ENCODE data around the gene MCM7.

The MCM7 gene

GRCh38 chr7:100093054-100093453 lies 8.1 kb downstream of the MCM7 start:
- DNase-seq, result no peak
- Mint-ChIP-seq H3K36me3 (ENCODE audit: low read depth) (peaks cover 95% of the 10 kb centered on the region), H3K4me1 (ENCODE audit: low read depth) (peaks cover 67% of the 10 kb centered on the region), H3K4me3 (no peak overlapping the region), H3K27ac (peak overlapping the region; percentile 97), H3K27me3 (no peaks in the 10 kb centered on the region), H3K9me3 (no peaks in the 10 kb centered on the region)

GRCh38 chr7:100091411-100092181 lies 9.6 kb downstream of the MCM7 start:
- peaks cover 80% of the 10 kb centered on the region for H3K36me3 Mint-ChIP-seq (ENCODE audit: low read depth)
- H3K4me3 Mint-ChIP-seq, result peak overlapping the region; percentile 23
- peak overlapping the region; percentile 97 for H3K27ac Mint-ChIP-seq
- no peaks in the 10 kb centered on the region for H3K27me3 Mint-ChIP-seq
- DNase-seq, result peak; percentile 53
- H3K4me1 Mint-ChIP-seq (ENCODE audit: low read depth), result peaks cover 64% of the 10 kb centered on the region
- no peaks in the 10 kb centered on the region for H3K9me3 Mint-ChIP-seq

- DNase-seq, result no peak
- Mint-ChIP-seq H3K36me3 (ENCODE audit: low read depth) (peaks cover 72% of the 10 kb centered on the region), H3K27me3 (no peaks in the 10 kb centered on the region), H3K4me1 (ENCODE audit: low read depth) (peaks cover 61% of the 10 kb centered on the region), H3K27ac (peak overlapping the region; percentile 97), H3K4me3 (peak overlapping the region; percentile 96), H3K9me3 (no peaks in the 10 kb centered on the region)
Observed at GRCh38 chr7:100090527-100091410, 10.4 kb downstream of the MCM7 start.

GRCh38 chr7:100089458-100090196 lies 11.6 kb downstream of the MCM7 start:
- H3K27ac Mint-ChIP-seq, result peak overlapping the region; percentile 97
- no peaks in the 10 kb centered on the region for H3K9me3 Mint-ChIP-seq
- DNase-seq, result no peak
- H3K4me3 Mint-ChIP-seq, result peak overlapping the region; percentile 96
- peaks cover 55% of the 10 kb centered on the region for H3K4me1 Mint-ChIP-seq (ENCODE audit: low read depth)
- H3K27me3 Mint-ChIP-seq, result no peaks in the 10 kb centered on the region
- peaks cover 61% of the 10 kb centered on the region for H3K36me3 Mint-ChIP-seq (ENCODE audit: low read depth)

GRCh38 chr7:100088621-100089457 lies 12.4 kb downstream of the MCM7 start, which contains the start of gene COPS6:
COPS6 (plus strand) TSS chr7:100088969; CDS start chr7:100088991, 22 bp downstream.
- peak within 1 kb of the TSS; percentile 96 for H3K4me3 Mint-ChIP-seq
- H3K36me3 Mint-ChIP-seq (ENCODE audit: low read depth), result peaks cover 53% of the 10 kb centered on the region
- H3K4me1 Mint-ChIP-seq (ENCODE audit: low read depth), result peaks cover 53% of the 10 kb centered on the region
- peak; percentile 93 for DNase-seq
- no peaks in the 10 kb centered on the region for H3K27me3 Mint-ChIP-seq
- H3K27ac Mint-ChIP-seq, result peak within 1 kb of the TSS; percentile 97
- no peaks in the 10 kb centered on the region for H3K9me3 Mint-ChIP-seq

- no peaks in the 10 kb centered on the region for H3K9me3 Mint-ChIP-seq
- DNase-seq, result no peak
- peaks cover 47% of the 10 kb centered on the region for H3K4me1 Mint-ChIP-seq (ENCODE audit: low read depth)
- peak overlapping the region; percentile 97 for H3K27ac Mint-ChIP-seq
- H3K27me3 Mint-ChIP-seq, result no peaks in the 10 kb centered on the region
- H3K36me3 Mint-ChIP-seq (ENCODE audit: low read depth), result peaks cover 46% of the 10 kb centered on the region
- peak overlapping the region; percentile 96 for H3K4me3 Mint-ChIP-seq
Observed at GRCh38 chr7:100088095-100088620, 13.0 kb downstream of the MCM7 start.

GRCh38 chr7:100087055-100087750 lies 14.0 kb downstream of the MCM7 start:
- H3K36me3 Mint-ChIP-seq (ENCODE audit: low read depth), result peaks cover 36% of the 10 kb centered on the region
- no peaks in the 10 kb centered on the region for H3K9me3 Mint-ChIP-seq
- no peak overlapping the region for H3K4me3 Mint-ChIP-seq
- H3K27ac Mint-ChIP-seq, result peak overlapping the region; percentile 97
- no peak for DNase-seq
- H3K4me1 Mint-ChIP-seq (ENCODE audit: low read depth), result peaks cover 48% of the 10 kb centered on the region
- no peaks in the 10 kb centered on the region for H3K27me3 Mint-ChIP-seq

- H3K4me3 Mint-ChIP-seq, result no peak overlapping the region
Observed at GRCh38 chr7:100085515-100085914, 15.7 kb downstream of the MCM7 start.

GRCh38 chr7:100082978-100083377 lies 18.2 kb downstream of the MCM7 start:
- Mint-ChIP-seq H3K9me3 (no peaks in the 10 kb centered on the region), H3K4me3 (peak overlapping the region; percentile 88), H3K27me3 (no peaks in the 10 kb centered on the region), H3K27ac (peak overlapping the region; percentile 93), H3K36me3 (ENCODE audit: low read depth) (peaks cover 27% of the 10 kb centered on the region), H3K4me1 (ENCODE audit: low read depth) (peaks cover 35% of the 10 kb centered on the region)
- DNase-seq, result no peak

More at GRCh38 chr7:100085515-100085914, 15.7 kb downstream of the MCM7 start:
- Mint-ChIP-seq H3K4me1 (ENCODE audit: low read depth) (peaks cover 38% of the 10 kb centered on the region), H3K9me3 (no peaks in the 10 kb centered on the region), H3K27me3 (no peaks in the 10 kb centered on the region), H3K36me3 (ENCODE audit: low read depth) (peaks cover 26% of the 10 kb centered on the region), H3K27ac (no peak overlapping the region)
- DNase-seq, result no peak

GRCh38 chr7:100081535-100082102 lies 19.6 kb downstream of the MCM7 start, which contains the start of gene ZNF3:
ZNF3 (minus strand) TSS chr7:100081723; CDS start chr7:100077357, 4,366 bp downstream.
- Mint-ChIP-seq H3K9me3 (no peaks in the 10 kb centered on the region), H3K4me3 (peak within 1 kb of the TSS; percentile 88), H3K4me1 (ENCODE audit: low read depth) (peaks cover 28% of the 10 kb centered on the region), H3K27me3 (no peaks in the 10 kb centered on the region), H3K27ac (peak within 1 kb of the TSS; percentile 93), H3K36me3 (ENCODE audit: low read depth) (peaks cover 38% of the 10 kb centered on the region)
- DNase-seq, result peak; percentile 98

GRCh38 chr7:100080907-100081534 lies 20.2 kb downstream of the MCM7 start:
- H3K9me3 Mint-ChIP-seq, result no peaks in the 10 kb centered on the region
- no peak for DNase-seq
- H3K27me3 Mint-ChIP-seq, result no peaks in the 10 kb centered on the region
- H3K27ac Mint-ChIP-seq, result peak overlapping the region; percentile 93
- H3K36me3 Mint-ChIP-seq (ENCODE audit: low read depth), result peaks cover 44% of the 10 kb centered on the region
- H3K4me3 Mint-ChIP-seq, result peak overlapping the region; percentile 88
- peaks cover 28% of the 10 kb centered on the region for H3K4me1 Mint-ChIP-seq (ENCODE audit: low read depth)

GRCh38 chr7:100079024-100079560 lies 22.1 kb downstream of the MCM7 start:
- H3K27me3 Mint-ChIP-seq, result no peaks in the 10 kb centered on the region
- H3K4me1 Mint-ChIP-seq (ENCODE audit: low read depth), result peaks cover 28% of the 10 kb centered on the region
- peaks cover 63% of the 10 kb centered on the region for H3K36me3 Mint-ChIP-seq (ENCODE audit: low read depth)
- H3K27ac Mint-ChIP-seq, result peak overlapping the region; percentile 57
- no peaks in the 10 kb centered on the region for H3K9me3 Mint-ChIP-seq
- no peak for DNase-seq
- H3K4me3 Mint-ChIP-seq, result peak overlapping the region; percentile 43
